Peyer's patch (tissue), 4 donors: ENCODE results near the gene SFTPA1.
A peak's percentile ranks its signal among the peaks of the same experiment; 100 is the strongest.

ENCODE experiments used
- CTCF ChIP-seq, 6 experiments: fragments of 450-650 bp in 4 of 6; fragments of 200-600 bp in 2 of 6; sonication (generic) in 1 of 6; IDR thresholded peaks; one replicate each; pipeline ENCODE4 v1.5.1; 2017 to 2019; ENCODE audit warnings: antibody characterized with exemption in 6 of 6, mild to moderate bottlenecking in 3 of 6, moderate library complexity in 1 of 6
- POLR2A ChIP-seq, 2 donors: fragments of 450-650 bp; IDR thresholded peaks; one replicate each; pipeline ENCODE4 v1.5.1; 2017; ENCODE audit warnings: antibody characterized with exemption in 2 of 2, mild to moderate bottlenecking in 2 of 2, moderate library complexity in 2 of 2

- peak in 5 of 6 experiments; percentile 34 to 41 (median 40) for TF ChIP-seq CTCF (IDR thresholded peaks at IDR 0.05)
- TF ChIP-seq POLR2A (IDR thresholded peaks at IDR 0.05), result no peak
These were observed 2.0 kb upstream of the SFTPA1 start for GRCh38 chr10:79608505-79609375.
